Measurements from ENCODE around the gene APOB. TPM values are rescaled to one million over a fixed set of nuclear protein-coding genes. Genes with fewer than 3 reads are reported as not detected.
A peak's percentile ranks its signal among the peaks of the same experiment; 100 is the strongest.

Gene APOB
- total and polyA plus RNA-seq, 2 of the 13 experiments (the other 11 are each of a cell fraction or from before 2014, with no cell fraction given), result 1,569 to 2,515 TPM

- TF ChIP-seq CSRNP1 (CRISPR knock-in tag; IDR thresholded peaks at IDR 0.05) (no peak), MBNL3 (CRISPR knock-in tag; conservative IDR thresholded peaks at IDR 0.05) (no peak), ZBTB7A (CRISPR knock-in tag; IDR thresholded peaks at IDR 0.05) (no peak)
These were observed 30.6 kb downstream of the APOB start (continued) for GRCh38 chr2:21013043-21013816.

- no TSS peak for BruUV-seq (replicated peaks)
- FAIRE-seq, result no peak
- TF ChIP-seq POLR2G (IDR thresholded peaks at IDR 0.05; ENCODE audit: low read depth, low read length) (peak; percentile 9; the same call in 1 of the 2 replicates), ZNF672 (CRISPR knock-in tag; IDR thresholded peaks at IDR 0.05) (no peak), ZNF564 (CRISPR knock-in tag; IDR thresholded peaks at IDR 0.05) (0 out of 2 replicates have a peak, but pooled peaks have one; percentile 3), AGO2 (optimal IDR thresholded peaks at IDR 0.05; ENCODE audit: low read depth, low read length) (peak; percentile 52), WIZ (CRISPR knock-in tag; IDR thresholded peaks at IDR 0.05) (no peak), CREB3 (CRISPR knock-in tag; IDR thresholded peaks at IDR 0.05) (no peak), JDP2 (CRISPR knock-in tag; IDR thresholded peaks at IDR 0.05; ENCODE audit: borderline replicate concordance) (no peak), POLR2AphosphoS5 (IDR thresholded peaks at IDR 0.05; ENCODE audit: low read depth, low read length) (0 out of 2 replicates have a peak, but pooled peaks have one; percentile 1), ZNF687 (CRISPR knock-in tag; IDR thresholded peaks at IDR 0.05) (no peak), ETV6 (CRISPR knock-in tag; conservative IDR thresholded peaks at IDR 0.05) (no peak), ZNF775 (CRISPR knock-in tag; IDR thresholded peaks at IDR 0.05; ENCODE audit: borderline replicate concordance) (0 out of 2 replicates have a peak, but pooled peaks have one; percentile 61), RBFOX2 (IDR thresholded peaks at IDR 0.05; ENCODE audit: low read depth, low read length) (peak; percentile 75)
These were observed 31.3 kb downstream of the APOB start for GRCh38 chr2:21012557-21012937.

More at GRCh38 chr2:21012557-21012937, 31.3 kb downstream of the APOB start:
- POLR2A ChIA-PET, result interaction anchor here (5.4 to 13.6 kb wide), 2 partner anchors 14 to 21 kb away, joined by 32 to 119 read pairs; no protein-coding TSS in a partner anchor
- CTCF ChIA-PET (ENCODE audit: low intra/inter-chr PET ratio, low total read pairs), result no interaction called here
- Histone ChIP-seq H3K4me3 (replicated peaks in 1 of 3; ENCODE audit: insufficient read depth in 1 of 3, low read depth in 2 of 3, low read length in 3 of 3) (no peak overlapping the region), H3K9me3 (ENCODE audit: low read length) (no peaks in the 10 kb centered on the region; the same call in 1 of the 2 replicates), H3K4me2 (ENCODE audit: low read depth, low read length) (no peak overlapping the region), H3K27me3 (ENCODE audit: control insufficient read depth in 1 of 2, insufficient read depth in 2 of 2, low read length in 2 of 2) (no peaks in the 10 kb centered on the region), H4K20me1 (ENCODE audit: insufficient read depth, low read length) (peaks cover 96% of the 10 kb centered on the region), H3K79me2 (ENCODE audit: insufficient read depth, low read length) (peaks cover 10% of the 10 kb centered on the region), H3K4me1 (ENCODE audit: insufficient read depth, low read length) (peaks cover 34% of the 10 kb centered on the region), H3K36me3 (replicated peaks in 1 of 2; ENCODE audit: control insufficient read depth in 1 of 2, insufficient read depth in 2 of 2, low read length in 2 of 2) (peaks cover 64 to 96% of the 10 kb centered on the region in 2 experiments), H3K9ac (ENCODE audit: insufficient read depth, low read depth, low read length) (no peak overlapping the region), H3K27ac (ENCODE audit: extremely low read length, insufficient read depth, low read length) (no peak overlapping the region), H2AFZ (ENCODE audit: low read length) (no peak overlapping the region)
- DNase-seq (ENCODE audit: low spot score) (no peak), ATAC-seq (peak; percentile 0; the same call in 1 of the 3 replicates)
- in situ Hi-C loops (cut with HindIII; ENCODE audit: extremely low pct_ligation_motif_present, low pct_unique_long_range_greater_than_20kb) (no loop called here), intact Hi-C loops (cut with micrococcal nuclease; ENCODE audit: unreplicated experiment) (no loop called here)
- WGBS (ENCODE audit: low lambda C conversion rate), result 98% methylated on average over 3 of the region's 3 CpGs

All from HepG2 (cell line).